Astrocyte (in vitro differentiated cells and primary cell): ENCODE results near the gene FHIT.

ENCODE experiments used
- EZH2 ChIP-seq: IDR thresholded peaks from 2 replicates; pipeline ENCODE4 v1.6.1; 2012; ENCODE audit warnings: mild to moderate bottlenecking, low read length, inconsistent platforms; ENCODE audit not compliant: insufficient read depth
- TF ChIP-seq, protein P1 (sequence below): IDR thresholded peaks from 2 replicates; pipeline ENCODE4 v1.5.1; 2011; ENCODE audit warnings: low read depth, mild to moderate bottlenecking, inconsistent platforms, low read length, moderate library complexity; ENCODE audit not compliant: insufficient read depth

DNA sequence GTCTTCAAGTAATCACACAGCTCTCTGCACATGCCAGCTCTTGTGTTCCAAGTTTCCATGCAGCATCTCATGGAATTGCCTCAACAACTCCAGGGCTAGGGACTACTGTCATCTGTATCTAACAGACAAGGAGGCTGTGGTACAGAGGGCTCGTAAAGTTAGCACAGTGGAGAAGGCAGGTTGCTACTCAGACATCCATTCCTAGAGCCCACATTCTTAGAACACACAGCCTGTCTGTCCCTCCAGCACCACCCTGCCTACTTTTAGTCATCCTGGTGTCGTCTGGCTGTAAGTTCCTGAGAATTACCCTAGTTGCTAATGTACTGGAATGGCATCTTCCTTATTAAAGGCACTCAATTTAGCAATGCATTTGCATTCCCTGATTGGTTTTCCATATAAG, 862.5 kb downstream of the FHIT start:
- TF ChIP-seq, protein P1, sequence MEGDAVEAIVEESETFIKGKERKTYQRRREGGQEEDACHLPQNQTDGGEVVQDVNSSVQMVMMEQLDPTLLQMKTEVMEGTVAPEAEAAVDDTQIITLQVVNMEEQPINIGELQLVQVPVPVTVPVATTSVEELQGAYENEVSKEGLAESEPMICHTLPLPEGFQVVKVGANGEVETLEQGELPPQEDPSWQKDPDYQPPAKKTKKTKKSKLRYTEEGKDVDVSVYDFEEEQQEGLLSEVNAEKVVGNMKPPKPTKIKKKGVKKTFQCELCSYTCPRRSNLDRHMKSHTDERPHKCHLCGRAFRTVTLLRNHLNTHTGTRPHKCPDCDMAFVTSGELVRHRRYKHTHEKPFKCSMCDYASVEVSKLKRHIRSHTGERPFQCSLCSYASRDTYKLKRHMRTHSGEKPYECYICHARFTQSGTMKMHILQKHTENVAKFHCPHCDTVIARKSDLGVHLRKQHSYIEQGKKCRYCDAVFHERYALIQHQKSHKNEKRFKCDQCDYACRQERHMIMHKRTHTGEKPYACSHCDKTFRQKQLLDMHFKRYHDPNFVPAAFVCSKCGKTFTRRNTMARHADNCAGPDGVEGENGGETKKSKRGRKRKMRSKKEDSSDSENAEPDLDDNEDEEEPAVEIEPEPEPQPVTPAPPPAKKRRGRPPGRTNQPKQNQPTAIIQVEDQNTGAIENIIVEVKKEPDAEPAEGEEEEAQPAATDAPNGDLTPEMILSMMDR, result no peak
- no peak for TF ChIP-seq EZH2
